Activated T-helper 1 cell treated with anti-CD3 and anti-CD28 coated beads, Interleukin-2, amount 50 U/mL, for 16 hours (primary cell): ENCODE results near the gene DCAF10.
"Not testable (repeated sequence)": the region's sequence is repeated elsewhere in the genome, so short reads cannot be mapped to it uniquely, and the experiment has no call there.

Experiments
- DNase-seq, 2 donors: peaks; one replicate each; pipeline ENCODE4 v3.0.0-alpha.2; 2020; ENCODE audit warnings: low read depth in 1 of 2, low spot score in 1 of 2

DCAF10 gene

DNA sequence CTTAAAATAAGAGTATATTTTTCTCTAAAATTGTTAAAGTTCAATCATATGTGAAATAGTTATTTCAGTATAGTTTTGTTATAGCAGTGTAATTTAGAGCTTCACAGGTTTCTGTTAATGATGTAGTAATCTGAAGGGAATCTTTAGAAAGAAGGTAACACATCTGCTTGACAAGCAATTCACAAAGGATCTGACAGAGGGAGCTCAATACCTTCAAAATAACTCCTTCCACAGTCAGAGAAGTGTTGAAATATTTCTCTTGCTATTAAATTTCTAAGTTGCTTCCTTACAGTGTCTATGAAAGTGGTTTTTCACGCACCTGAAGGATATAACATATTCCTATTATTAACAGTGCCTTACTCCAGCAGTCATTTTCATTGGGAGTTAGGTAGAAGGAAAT, 58.4 kb downstream of the DCAF10 start:
- no peak for DNase-seq

- no peak for DNase-seq
Observed at GRCh38 chr9:37862530-37862929, 61.9 kb downstream of the DCAF10 start.

- no peak for DNase-seq
Observed at GRCh38 chr9:37870081-37870798, 69.6 kb downstream of the DCAF10 start.

- no peak for DNase-seq
Observed at GRCh38 chr9:37870799-37871176, 70.2 kb downstream of the DCAF10 start.

GRCh38 chr9:37873955-37874354, 73.4 kb downstream of the DCAF10 start:
- no peak for DNase-seq

- no peak for DNase-seq
Observed at GRCh38 chr9:37876376-37876775, 75.8 kb downstream of the DCAF10 start.

DNA sequence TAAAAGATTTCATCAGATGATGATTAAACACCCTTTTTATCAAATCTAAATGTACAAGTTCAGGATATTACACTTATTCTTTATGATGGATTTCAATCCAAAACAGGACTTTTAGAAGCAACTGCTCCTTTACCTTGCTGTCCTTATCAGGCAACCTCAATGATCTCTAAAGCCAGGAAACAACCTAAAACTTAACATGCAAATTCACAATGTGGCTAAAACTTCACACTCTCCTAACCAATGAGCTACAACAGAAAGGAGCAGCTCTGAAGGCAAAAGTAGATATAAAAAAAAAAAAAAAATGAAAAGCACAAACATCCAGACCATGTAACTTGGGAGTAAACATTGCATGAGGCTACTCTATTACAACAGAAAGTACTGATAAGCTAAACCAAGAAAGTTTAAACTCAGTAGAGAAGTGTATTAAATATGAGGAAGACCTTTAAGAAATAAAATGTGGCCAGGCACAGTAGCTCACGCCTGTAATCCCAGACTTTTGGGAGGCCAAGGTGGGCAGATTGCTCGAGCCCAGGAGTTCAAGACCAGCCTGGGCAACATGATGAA, 80.4 kb downstream of the DCAF10 start:
- no peak for DNase-seq

DNA sequence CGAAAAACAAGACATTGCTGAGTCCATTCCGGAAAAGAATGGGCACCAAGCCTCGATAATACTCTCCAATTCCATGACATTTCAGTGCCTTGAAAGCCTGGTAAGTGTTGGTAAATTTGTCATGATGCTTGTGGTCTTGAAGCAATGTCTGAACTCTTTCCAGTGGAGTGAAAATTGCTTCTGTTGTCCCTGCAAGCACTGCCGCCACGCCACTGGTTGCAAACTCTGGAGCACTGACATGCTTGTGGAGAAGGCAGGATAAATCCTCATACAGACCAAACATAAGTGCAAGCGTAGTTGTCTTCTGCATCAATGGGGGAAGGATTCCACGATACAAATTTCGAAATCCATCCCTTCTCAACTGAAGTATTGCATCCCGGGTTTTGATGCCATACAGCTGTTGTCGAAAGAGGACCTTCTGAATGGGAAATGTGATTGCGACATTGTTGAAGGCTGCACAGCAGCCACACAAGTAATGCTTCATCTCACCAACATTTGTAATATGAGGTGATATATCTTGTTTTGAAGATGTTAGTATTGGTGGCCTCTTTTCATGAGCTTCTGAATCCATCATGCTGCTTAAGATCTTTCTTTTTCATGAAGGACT, 87.5 kb downstream of the DCAF10 start:
- not testable (repeated sequence) for DNase-seq

- no peak for DNase-seq
Observed at GRCh38 chr9:37889536-37889935, 88.9 kb downstream of the DCAF10 start.

GRCh38 chr9:37891042-37891441, 90.4 kb downstream of the DCAF10 start:
- DNase-seq: not testable (repeated sequence)

- DNase-seq: no peak
Observed at GRCh38 chr9:37892063-37892462, 91.5 kb downstream of the DCAF10 start.

DNA sequence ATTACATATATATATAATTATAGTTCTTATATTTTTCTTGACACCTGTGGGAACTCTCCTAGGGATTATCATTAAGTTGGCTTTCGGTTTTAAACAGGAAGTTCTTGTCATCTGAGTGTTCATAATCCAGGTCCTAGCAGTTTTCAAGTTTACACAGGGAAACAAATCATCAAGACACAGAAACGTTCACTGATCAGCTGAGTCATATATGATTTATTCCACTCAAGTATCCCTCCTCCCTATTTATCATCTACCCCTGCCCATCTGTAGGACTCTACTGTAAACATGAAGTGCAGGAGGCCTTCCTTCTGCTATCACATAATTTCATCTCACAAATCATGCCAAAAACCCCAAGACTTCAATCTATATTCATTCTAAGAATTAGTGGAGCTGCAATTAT, 97.1 kb downstream of the DCAF10 start:
- no peak for DNase-seq

DNA sequence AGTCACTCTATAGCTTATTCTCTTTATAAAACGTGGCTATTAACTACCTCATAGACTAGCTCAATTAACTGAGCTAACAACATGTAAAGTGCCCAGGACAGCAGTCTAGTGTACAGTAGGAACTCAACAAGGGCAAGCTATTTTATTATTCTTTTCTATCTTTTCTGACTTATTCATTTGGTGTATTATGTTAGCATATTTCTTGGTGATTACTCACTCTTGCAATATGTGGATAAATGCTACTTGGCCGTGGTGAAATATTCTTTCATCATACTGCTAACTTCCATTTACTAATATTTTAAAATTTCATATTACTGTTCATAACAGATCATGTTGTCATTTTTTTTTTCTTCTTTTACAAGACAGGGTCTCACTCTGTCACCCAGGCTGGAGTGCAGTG, 98.4 kb downstream of the DCAF10 start:
- DNase-seq: no peak

DNA sequence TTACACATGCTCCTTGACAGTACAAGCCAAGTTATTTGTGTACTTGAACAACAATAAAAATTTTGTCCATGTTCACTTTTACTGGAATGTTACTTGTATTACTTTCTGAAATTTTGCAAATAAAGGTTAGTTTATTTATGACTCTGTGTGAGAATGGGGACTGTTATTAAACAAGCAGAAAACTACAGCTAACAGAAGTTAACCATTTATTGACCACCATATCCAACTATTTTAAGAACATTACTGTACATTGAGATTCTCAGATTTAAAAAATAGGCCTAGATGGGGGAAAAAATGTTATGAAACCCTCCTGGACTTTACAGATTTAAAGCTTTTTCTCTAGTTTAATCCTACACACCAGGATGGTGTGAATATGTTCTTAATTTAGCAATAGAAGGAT, 101.5 kb downstream of the DCAF10 start:
- DNase-seq: no peak

DNA sequence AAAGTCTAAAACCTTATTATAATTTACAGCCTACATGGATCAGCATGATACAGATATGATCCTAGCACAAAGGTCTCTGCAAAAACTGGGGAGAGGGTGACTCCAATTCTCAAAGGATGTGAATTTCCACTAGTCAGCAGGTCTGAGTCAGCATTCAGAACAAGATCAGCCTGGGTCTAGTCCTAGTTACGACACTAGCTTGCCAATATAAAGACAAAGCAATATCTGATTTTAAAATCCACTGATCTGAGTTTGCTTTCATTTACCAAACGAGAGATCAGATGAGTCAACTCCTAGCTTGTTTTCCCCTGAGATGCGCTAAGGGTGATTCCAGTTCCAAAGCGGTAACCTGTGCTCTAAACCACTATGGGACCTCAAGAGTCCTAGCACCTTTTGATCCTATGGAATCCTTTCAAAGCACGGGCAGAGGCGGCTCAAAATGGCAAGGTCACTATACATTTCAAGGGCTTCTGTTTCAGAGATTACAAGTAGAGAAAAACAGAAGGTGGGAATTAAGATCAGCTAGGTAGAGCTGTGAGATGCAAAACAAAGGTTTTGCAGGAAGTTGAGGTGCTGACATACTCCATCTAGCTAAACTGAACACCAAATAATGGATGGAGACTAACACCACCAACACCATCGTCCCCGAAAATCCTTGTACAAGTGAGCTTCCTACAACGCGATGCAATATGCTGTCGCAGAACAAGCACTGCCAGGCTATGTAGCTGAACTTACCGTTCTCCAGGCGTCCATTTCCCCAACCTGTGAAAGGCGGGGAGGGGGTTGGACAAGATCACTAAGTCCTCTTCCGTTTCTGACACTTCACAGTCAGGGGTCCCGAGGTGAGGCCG, 102.4 kb downstream of the DCAF10 start:
- no peak for DNase-seq

DNA sequence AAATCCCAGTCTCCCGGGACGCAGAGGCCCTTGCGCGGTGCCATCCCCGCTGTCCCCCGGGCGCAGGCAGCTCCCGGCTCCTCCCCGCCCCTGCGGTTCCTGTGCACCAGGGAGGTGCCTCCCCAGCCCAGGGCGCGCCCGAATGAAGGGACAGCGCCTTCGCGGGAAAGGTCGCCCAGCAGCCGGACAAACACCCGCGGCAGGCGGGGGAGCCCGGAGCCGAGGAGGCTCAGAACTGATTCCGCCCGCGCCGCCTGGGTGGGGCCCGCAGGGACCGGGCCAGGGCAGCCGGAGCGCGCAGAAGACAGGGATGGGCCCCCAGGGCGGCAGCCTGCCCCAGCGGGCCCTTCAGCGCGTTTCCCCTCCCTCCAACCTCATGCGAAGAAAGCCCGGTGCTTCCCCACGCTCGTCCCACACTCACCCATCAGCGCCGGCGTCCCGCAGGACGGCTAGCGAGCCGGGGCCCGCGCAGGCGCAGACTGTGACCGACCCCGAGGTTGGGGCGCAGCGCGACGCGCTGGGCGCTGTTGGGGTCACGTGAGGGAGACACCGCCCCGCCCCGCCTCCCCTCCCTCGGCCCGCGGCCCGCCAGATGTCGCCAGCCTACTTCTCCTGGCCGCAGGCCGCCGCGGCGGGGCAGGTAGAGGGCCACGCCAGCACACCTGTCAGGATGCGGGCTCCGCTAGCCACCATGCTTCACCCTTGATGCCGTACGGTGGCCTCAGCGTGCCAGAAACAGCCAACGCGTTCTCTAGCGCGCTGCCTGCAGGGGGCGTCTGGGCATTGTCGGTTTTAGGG, 103.2 kb downstream of the DCAF10 start, which contains the start of gene SLC25A51:
SLC25A51 (minus strand) TSS at position 481 of the 798 bp plus-strand sequence. CDS start 15,577 bp downstream, outside the sequence.
- peak; percentile 92 to 98 for DNase-seq

DNA sequence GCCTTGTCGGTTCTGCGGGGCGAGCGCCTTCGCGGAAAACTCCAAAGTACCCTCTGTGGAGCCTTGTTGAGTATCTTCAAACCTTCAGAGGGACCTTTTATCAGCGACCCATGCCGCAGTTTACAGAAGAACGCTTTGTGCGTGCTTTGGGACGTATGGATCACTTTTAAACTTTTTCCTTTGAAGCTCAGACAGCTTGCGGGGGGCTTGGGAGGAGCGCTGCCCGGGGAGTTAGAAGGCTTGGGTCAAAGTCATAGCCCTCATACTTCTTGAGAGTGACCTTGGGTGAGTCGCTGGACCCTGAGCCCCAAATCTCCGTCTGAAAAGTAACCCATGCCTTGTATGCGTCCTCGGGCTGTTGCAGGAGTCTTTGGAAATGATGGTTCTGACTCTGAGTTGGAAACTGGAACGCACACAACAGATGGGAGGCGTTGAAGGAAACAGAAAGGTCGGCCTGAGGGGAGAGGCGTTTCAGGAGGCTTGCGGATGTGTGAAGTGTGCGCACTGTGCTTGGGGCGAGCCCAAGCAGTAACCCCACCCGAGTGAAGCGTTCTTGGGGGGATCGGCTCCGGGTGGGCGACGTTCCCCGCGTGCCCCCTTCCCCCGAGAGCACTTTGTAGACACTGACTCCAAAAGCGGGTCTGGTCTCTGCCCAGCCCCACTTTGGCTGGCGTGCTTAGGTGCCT, 104.0 kb downstream of the DCAF10 start:
- no peak for DNase-seq

- DNase-seq: no peak
Observed at GRCh38 chr9:37905131-37905505, 104.5 kb downstream of the DCAF10 start.

- no peak for DNase-seq
Observed at GRCh38 chr9:37905776-37906175, 105.2 kb downstream of the DCAF10 start.
